GM23248 (cell line): Measurements from ENCODE around the gene TEX53. TPM values are rescaled to one million over a fixed set of nuclear protein-coding genes. Genes with fewer than 3 reads are reported as not detected.

Source experiments
- DNase-seq: peaks from one replicate; pipeline ENCODE4 v3.0.0-alpha.2; 2015
- H2AFZ ChIP-seq: fragments of 200-600 bp; sonication (generic); 2 replicates; pipeline ENCODE4 v1.6.1; 2016; ENCODE audit warnings: antibody characterized with exemption
- H3F3A ChIP-seq: fragments of 200-600 bp; sonication (generic); 2 replicates; pipeline ENCODE4 v1.6.1; 2016; ENCODE audit warnings: mild to moderate bottlenecking, antibody characterized with exemption, mixed run types; ENCODE audit not compliant: insufficient read depth
- H3K27ac ChIP-seq: fragments of 200-600 bp; sonication (generic); 2 replicates; pipeline ENCODE4 v1.5.1; 2016; ENCODE audit warnings: mild to moderate bottlenecking
- H3K27me3 ChIP-seq: fragments of 200-600 bp; sonication (generic); replicated peaks from 2 replicates; pipeline ENCODE4 v1.6.1; 2016; ENCODE audit warnings: mild to moderate bottlenecking; ENCODE audit not compliant: insufficient read depth
- H3K36me3 ChIP-seq: fragments of 200-600 bp; sonication (generic); 2 replicates; pipeline ENCODE4 v1.6.1; 2016; ENCODE audit warnings: low read depth, mild to moderate bottlenecking
- H3K4me1 ChIP-seq: fragments of 200-600 bp; sonication (generic); 2 replicates; pipeline ENCODE4 v1.6.1; 2016; ENCODE audit warnings: mild to moderate bottlenecking; ENCODE audit not compliant: insufficient read depth
- H3K4me2 ChIP-seq: fragments of 200-600 bp; sonication (generic); one replicate; pipeline ENCODE4 v1.6.1; 2016; ENCODE audit warnings: mild to moderate bottlenecking; ENCODE audit not compliant: unreplicated experiment
- H3K4me3 ChIP-seq: fragments of 200-600 bp; sonication (generic); 2 replicates; pipeline ENCODE4 v1.5.1; 2016; ENCODE audit warnings: mild to moderate bottlenecking
- H3K79me2 ChIP-seq: fragments of 200-600 bp; sonication (generic); 2 replicates; pipeline ENCODE4 v1.6.1; 2016; ENCODE audit warnings: mild to moderate bottlenecking; ENCODE audit not compliant: insufficient read depth
- H3K9ac ChIP-seq: fragments of 200-600 bp; sonication (generic); 2 replicates; pipeline ENCODE4 v1.6.1; 2016; ENCODE audit warnings: mild to moderate bottlenecking
- H3K9me2 ChIP-seq: fragments of 200-600 bp; sonication (generic); 2 replicates; pipeline ENCODE4 v1.6.1; 2016; ENCODE audit warnings: mixed run types, mild to moderate bottlenecking, moderate library complexity; ENCODE audit not compliant: insufficient read depth
- H3K9me3 ChIP-seq: fragments of 200-600 bp; sonication (generic); one replicate; pipeline ENCODE4 v1.6.1; 2017; ENCODE audit warnings: low read depth
- H4K20me1 ChIP-seq: fragments of 200-600 bp; sonication (generic); 2 replicates; pipeline ENCODE4 v1.6.0; 2016; ENCODE audit not compliant: insufficient read depth
- EZH2 ChIP-seq: fragments of 200-600 bp; sonication (generic); IDR thresholded peaks from 2 replicates; pipeline ENCODE4 v1.6.1; 2018; ENCODE audit warnings: antibody characterized with exemption, mild to moderate bottlenecking; ENCODE audit not compliant: insufficient read depth, poor library complexity, severe bottlenecking
- EZH2phosphoT487 ChIP-seq: fragments of 200-600 bp; sonication (generic); IDR thresholded peaks from 2 replicates; pipeline ENCODE4 v1.6.1; 2018; ENCODE audit warnings: antibody characterized with exemption, moderate library complexity, mild to moderate bottlenecking, low read depth; ENCODE audit not compliant: insufficient read depth
- WGBS, 2 experiments: methylation state at CpG; one replicate each; pipeline ENCODE4 v1.1.6; 2015 to 2017; ENCODE audit warnings: low lambda C conversion rate in 2 of 2, low coverage in 1 of 2; ENCODE audit errors: missing lambda C conversion rate in 2 of 2; 5-methylcytosine and 5-hydroxymethylcytosine counted together
- in situ Hi-C: fragments of 300-500 bp; cut with MboI; formaldehyde crosslinking; loops from 2 replicates; pipeline ENCODE4 v1.15.0; 2020
- polyA plus RNA-seq: library from polyadenylated mRNA; unstranded; fragments of >200 nt; fragmentation: Nextera tagmentation; extraction: Ambion mirVana; gene quantifications from 2 replicates; pipeline ENCODE4 v1.2.1, GENCODE V29; 2016
- total RNA-seq: library from RNA; depleted of rRNA; stranded (reverse); fragments of >200 nt; shearing (Covaris generic); gene quantifications from 2 replicates; pipeline ENCODE4 v1.2.3, GENCODE V29; 2014; rRNA removed

Gene TEX53
- not detected in 2 replicates for total RNA-seq
- polyA plus RNA-seq = not detected in 2 replicates

DNA sequence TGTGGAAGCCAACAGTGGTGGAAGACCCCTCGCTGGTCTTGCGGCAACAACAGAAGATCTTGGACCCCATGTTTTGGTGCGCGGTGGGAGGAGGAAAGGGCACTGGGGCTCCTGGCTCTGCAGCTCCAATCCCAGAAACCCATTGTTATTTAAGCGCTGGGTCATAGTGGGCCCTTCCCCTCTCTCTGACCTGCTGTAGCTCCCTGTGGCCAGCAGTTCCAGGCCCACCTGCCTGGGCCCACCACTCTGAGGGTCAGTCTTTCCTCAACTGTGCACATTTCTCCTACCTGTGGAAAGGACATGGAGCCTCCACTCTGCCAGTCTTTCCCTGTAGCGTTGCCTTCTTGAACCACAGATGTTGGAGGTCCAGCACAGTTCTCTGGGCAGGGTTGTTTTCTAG is at the start of gene TEX53:
Gene TEX53 (minus strand): TSS at position 101 of the 400 bp plus-strand sequence. CDS start 31 bp downstream, at position 70.
- DNase-seq = no peak
- WGBS, 2 experiments = 95 to 96% methylated on average over 6 of the region's 6 CpGs
- Histone ChIP-seq H3K4me1 (peaks cover 10% of the 10 kb centered on the region), H4K20me1 (no peaks in the 10 kb centered on the region), H3K36me3 (no peaks in the 10 kb centered on the region), H3K4me2 (no peak within 1 kb of the TSS), H2AFZ (no peak within 1 kb of the TSS), H3K9ac (no peak within 1 kb of the TSS), H3K27ac (no peak within 1 kb of the TSS), H3F3A (peaks cover 13% of the 10 kb centered on the region), H3K9me3 (no peaks in the 10 kb centered on the region), H3K9me2 (no peaks in the 10 kb centered on the region), H3K27me3 (no peaks in the 10 kb centered on the region), H3K79me2 (no peaks in the 10 kb centered on the region), H3K4me3 (no peak within 1 kb of the TSS)
- TF ChIP-seq EZH2phosphoT487 (no peak), EZH2 (no peak)
- in situ Hi-C loops = loop anchor here (10.0 kb wide), 2 partner anchors 223 to 253 kb away; no protein-coding TSS in a partner anchor

DNA sequence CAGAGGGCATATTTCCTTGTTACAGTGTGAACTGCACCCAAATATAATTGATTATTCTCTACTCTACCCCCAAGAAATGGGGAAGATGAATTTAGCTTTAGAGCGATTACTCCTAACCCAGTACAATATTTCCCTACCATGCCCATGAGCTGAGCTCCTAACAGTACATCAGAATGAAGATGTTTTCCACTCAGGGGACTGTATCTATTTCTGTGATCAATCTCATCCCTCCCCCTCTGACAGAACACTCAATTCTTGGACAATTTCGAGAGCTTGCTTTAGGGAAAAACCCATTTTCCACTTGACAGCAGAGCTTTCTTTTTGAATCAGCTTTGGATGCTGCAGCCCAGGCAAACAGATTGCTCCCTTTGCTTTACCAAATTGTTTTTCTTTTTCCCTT is 49.1 kb upstream of the TEX53 start:
- no peak overlapping the region for H3K4me2 ChIP-seq
- H3K4me1 ChIP-seq = no peaks in the 10 kb centered on the region
- H3K36me3 ChIP-seq = no peaks in the 10 kb centered on the region
- H4K20me1 ChIP-seq = no peaks in the 10 kb centered on the region
- no peaks in the 10 kb centered on the region for H3K9me2 ChIP-seq
- DNase-seq = no peak
- 86 to 91% methylated on average over 2 of the region's 2 CpGs for WGBS, 2 experiments
- no peaks in the 10 kb centered on the region for H3F3A ChIP-seq
- no peak overlapping the region for H2AFZ ChIP-seq
- in situ Hi-C loops = no loop called here
- TF ChIP-seq EZH2 (no peak), EZH2phosphoT487 (no peak)
- no peaks in the 10 kb centered on the region for H3K9me3 ChIP-seq
- H3K79me2 ChIP-seq = no peaks in the 10 kb centered on the region
- H3K27me3 ChIP-seq = 0 out of 2 replicates have a peak, but pooled peaks cover 6% of the 10 kb centered on the region
- H3K4me3 ChIP-seq = no peak overlapping the region
- no peak overlapping the region for H3K9ac ChIP-seq
- no peak overlapping the region for H3K27ac ChIP-seq

DNA sequence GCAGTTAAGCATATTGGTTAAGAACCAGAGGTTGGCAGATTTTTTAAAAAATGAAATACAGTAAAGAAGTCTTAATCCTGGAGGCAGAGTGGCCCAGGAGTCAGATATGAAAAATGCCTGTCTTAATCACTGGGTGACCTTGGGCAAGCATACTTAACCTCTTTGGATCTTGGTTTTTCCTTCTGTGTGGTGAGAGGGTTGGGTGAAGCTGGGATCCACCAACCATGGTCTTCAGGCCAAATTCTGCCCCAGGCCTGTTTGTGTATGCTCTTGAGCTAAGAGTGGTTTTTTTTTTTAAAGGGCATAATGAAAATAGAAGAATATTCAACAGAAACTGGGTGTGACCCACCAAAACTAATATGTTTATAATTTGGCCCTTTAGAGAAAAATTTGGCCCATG is 44.4 kb upstream of the TEX53 start:
- TF ChIP-seq EZH2 (no peak), EZH2phosphoT487 (no peak)
- H3K9ac ChIP-seq = no peak overlapping the region
- H3K27ac ChIP-seq = no peak overlapping the region
- H2AFZ ChIP-seq = no peak overlapping the region
- no peaks in the 10 kb centered on the region for H3K9me2 ChIP-seq
- no peaks in the 10 kb centered on the region for H3K9me3 ChIP-seq
- H3K36me3 ChIP-seq = no peaks in the 10 kb centered on the region
- H3K4me3 ChIP-seq = no peak overlapping the region
- no peaks in the 10 kb centered on the region for H3K79me2 ChIP-seq
- no peak for DNase-seq
- no peak overlapping the region for H3K4me2 ChIP-seq
- no peaks in the 10 kb centered on the region for H3K4me1 ChIP-seq
- no peaks in the 10 kb centered on the region for H3K27me3 ChIP-seq
- no peaks in the 10 kb centered on the region for H4K20me1 ChIP-seq
- in situ Hi-C loops = no loop called here
- no peaks in the 10 kb centered on the region for H3F3A ChIP-seq

DNA sequence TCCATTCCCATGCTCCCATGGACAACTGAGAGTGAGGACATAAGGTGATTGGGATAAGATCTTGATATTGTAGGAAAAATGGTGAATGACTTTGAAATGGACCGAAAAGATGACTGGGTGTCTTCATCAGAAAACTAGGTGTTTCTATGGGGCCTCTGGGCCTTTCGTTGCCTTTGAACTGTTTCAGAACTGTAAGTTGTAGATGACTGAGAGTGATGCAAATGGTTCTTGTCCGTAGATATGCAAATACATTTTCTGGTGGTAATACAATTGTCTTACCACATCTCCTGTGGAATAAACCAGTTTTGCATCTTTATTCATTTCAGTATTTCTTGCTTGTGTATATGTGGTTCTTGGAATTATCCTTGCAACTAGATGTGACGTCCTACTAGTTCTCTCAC is 40.3 kb upstream of the TEX53 start:
- H3K36me3 ChIP-seq = no peaks in the 10 kb centered on the region
- TF ChIP-seq EZH2 = no peak
- TF ChIP-seq EZH2phosphoT487 = no peak
- no peaks in the 10 kb centered on the region for H4K20me1 ChIP-seq
- H3K27me3 ChIP-seq = no peaks in the 10 kb centered on the region
- peaks cover 14% of the 10 kb centered on the region; the same call in 1 of the 2 replicates for H3F3A ChIP-seq
- no peak overlapping the region for H2AFZ ChIP-seq
- H3K4me3 ChIP-seq = no peak overlapping the region
- H3K79me2 ChIP-seq = no peaks in the 10 kb centered on the region
- in situ Hi-C loops = no loop called here
- no peaks in the 10 kb centered on the region for H3K9me3 ChIP-seq
- no peak overlapping the region for H3K9ac ChIP-seq
- peaks cover 15% of the 10 kb centered on the region for H3K4me1 ChIP-seq
- H3K27ac ChIP-seq = no peak overlapping the region
- 95 to 96% methylated on average over 4 of the region's 4 CpGs for WGBS, 2 experiments
- no peaks in the 10 kb centered on the region for H3K9me2 ChIP-seq
- no peak overlapping the region for H3K4me2 ChIP-seq
- DNase-seq = no peak
